Smooth muscle cell (in vitro differentiated cells): ENCODE measurements around the gene ZNF236. TPM values are rescaled to one million over a fixed set of nuclear protein-coding genes. Genes with fewer than 3 reads are reported as not detected.

Experiments
- DNase-seq: peaks from one replicate; lab custom pipeline; 2025; ENCODE audit not compliant: unreplicated experiment; lab: John Stamatoyannopoulos, UW
- H2AFZ ChIP-seq: fragments of 200-600 bp; sonication (generic); 2 replicates; pipeline ENCODE4 v1.6.0; 2016; ENCODE audit warnings: antibody characterized with exemption, low read depth, mild to moderate bottlenecking
- H3F3A ChIP-seq: fragments of 200-600 bp; sonication (generic); 2 replicates; pipeline ENCODE4 v1.6.0; 2017; ENCODE audit warnings: antibody characterized with exemption, low read depth
- H3K27ac ChIP-seq: fragments of 200-600 bp; sonication (generic); 2 replicates; pipeline ENCODE4 v1.5.1; 2016; ENCODE audit warnings: low read depth, mild to moderate bottlenecking
- H3K27me3 ChIP-seq: fragments of 200-600 bp; sonication (generic); 2 replicates; pipeline ENCODE4 v1.6.1; 2016; ENCODE audit warnings: low read depth, mild to moderate bottlenecking
- H3K36me3 ChIP-seq: fragments of 200-600 bp; sonication (generic); 2 replicates; pipeline ENCODE4 v1.5.1; 2016; ENCODE audit warnings: low read depth
- H3K4me1 ChIP-seq: fragments of 200-600 bp; sonication (generic); 2 replicates; pipeline ENCODE4 v1.5.1; 2016; ENCODE audit warnings: low read depth
- H3K4me2 ChIP-seq: fragments of 200-600 bp; sonication (generic); 2 replicates; pipeline ENCODE4 v1.6.0; 2016; ENCODE audit warnings: mild to moderate bottlenecking
- H3K4me3 ChIP-seq: fragments of 200-600 bp; sonication (generic); 2 replicates; pipeline ENCODE4 v1.5.1; 2016; ENCODE audit warnings: mild to moderate bottlenecking
- H3K79me2 ChIP-seq: fragments of 200-600 bp; sonication (generic); 2 replicates; pipeline ENCODE4 v1.6.0; 2016; ENCODE audit warnings: low read depth, mild to moderate bottlenecking
- H3K9ac ChIP-seq: fragments of 200-600 bp; sonication (generic); 2 replicates; pipeline ENCODE4 v1.6.0; 2016; ENCODE audit warnings: low read depth
- H3K9me3 ChIP-seq: fragments of 200-600 bp; sonication (generic); replicated peaks from 2 replicates; pipeline ENCODE4 v1.5.1; 2016; ENCODE audit warnings: low read depth
- H4K20me1 ChIP-seq: fragments of 200-600 bp; sonication (generic); 2 replicates; pipeline ENCODE4 v1.6.0; 2016; ENCODE audit warnings: low read depth
- WGBS: methylation state at CpG from one replicate; pipeline ENCODE4 v1.1.7; 2016; ENCODE audit warnings: low lambda C conversion rate; 5-methylcytosine and 5-hydroxymethylcytosine counted together
- polyA plus RNA-seq: library from polyadenylated mRNA; unstranded; fragments of >200 nt; fragmentation: Nextera tagmentation; extraction: Ambion mirVana; gene quantifications from 2 replicates; pipeline ENCODE4 v1.2.1, GENCODE V29; 2016
- total RNA-seq: library from RNA; depleted of rRNA; stranded (reverse); fragments of >200 nt; gene quantifications from 2 replicates; pipeline ENCODE4 v1.2.3, GENCODE V29; 2014
- TF ChIP-seq, protein P1 (sequence below): fragments of 200-600 bp; sonication (generic); IDR thresholded peaks from 2 replicates; pipeline ENCODE4 v1.5.1; 2017; ENCODE audit warnings: borderline replicate concordance, mild to moderate bottlenecking, antibody characterized with exemption; ENCODE audit not compliant: insufficient read depth, poor library complexity, severe bottlenecking

The ZNF236 gene
- total and polyA plus RNA-seq, 2 experiments from 2014 or later, result 4.1 to 6.2 TPM

DNA sequence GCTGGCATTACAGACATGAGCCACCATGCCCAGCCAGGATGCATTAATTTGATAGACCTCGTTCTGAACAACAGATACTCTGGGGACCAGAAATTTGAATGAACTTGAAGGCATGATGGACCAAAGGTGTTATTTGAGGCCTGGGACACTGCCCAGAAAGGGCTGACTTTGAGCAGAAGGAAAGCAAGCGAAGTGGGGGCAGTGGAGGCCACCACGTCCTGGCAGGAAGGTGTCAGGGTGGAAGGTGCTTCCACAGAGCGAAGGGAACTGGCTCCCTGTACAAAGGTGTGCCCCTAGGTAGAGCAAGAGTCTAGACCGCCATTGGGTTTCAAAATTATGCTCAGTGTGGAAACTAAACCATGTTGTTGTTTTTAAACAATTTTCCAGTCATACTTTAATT, 23.9 kb downstream of the ZNF236 start:
- no peaks in the 10 kb centered on the region for H3K9me3 ChIP-seq
- no peaks in the 10 kb centered on the region for H3F3A ChIP-seq
- TF ChIP-seq, protein P1, sequence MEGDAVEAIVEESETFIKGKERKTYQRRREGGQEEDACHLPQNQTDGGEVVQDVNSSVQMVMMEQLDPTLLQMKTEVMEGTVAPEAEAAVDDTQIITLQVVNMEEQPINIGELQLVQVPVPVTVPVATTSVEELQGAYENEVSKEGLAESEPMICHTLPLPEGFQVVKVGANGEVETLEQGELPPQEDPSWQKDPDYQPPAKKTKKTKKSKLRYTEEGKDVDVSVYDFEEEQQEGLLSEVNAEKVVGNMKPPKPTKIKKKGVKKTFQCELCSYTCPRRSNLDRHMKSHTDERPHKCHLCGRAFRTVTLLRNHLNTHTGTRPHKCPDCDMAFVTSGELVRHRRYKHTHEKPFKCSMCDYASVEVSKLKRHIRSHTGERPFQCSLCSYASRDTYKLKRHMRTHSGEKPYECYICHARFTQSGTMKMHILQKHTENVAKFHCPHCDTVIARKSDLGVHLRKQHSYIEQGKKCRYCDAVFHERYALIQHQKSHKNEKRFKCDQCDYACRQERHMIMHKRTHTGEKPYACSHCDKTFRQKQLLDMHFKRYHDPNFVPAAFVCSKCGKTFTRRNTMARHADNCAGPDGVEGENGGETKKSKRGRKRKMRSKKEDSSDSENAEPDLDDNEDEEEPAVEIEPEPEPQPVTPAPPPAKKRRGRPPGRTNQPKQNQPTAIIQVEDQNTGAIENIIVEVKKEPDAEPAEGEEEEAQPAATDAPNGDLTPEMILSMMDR, result no peak
- H3K4me3 ChIP-seq, result no peak overlapping the region
- no peak overlapping the region for H3K4me2 ChIP-seq
- no peaks in the 10 kb centered on the region for H3K36me3 ChIP-seq
- no peaks in the 10 kb centered on the region for H3K4me1 ChIP-seq
- no peak overlapping the region for H2AFZ ChIP-seq
- no peaks in the 10 kb centered on the region for H3K27me3 ChIP-seq
- H3K27ac ChIP-seq, result no peak overlapping the region
- H3K79me2 ChIP-seq, result peaks cover 60% of the 10 kb centered on the region
- WGBS, result 97% methylated on average over 5 of the region's 5 CpGs
- H4K20me1 ChIP-seq, result peaks cover 87% of the 10 kb centered on the region
- DNase-seq, result no peak
- H3K9ac ChIP-seq, result no peak overlapping the region

DNA sequence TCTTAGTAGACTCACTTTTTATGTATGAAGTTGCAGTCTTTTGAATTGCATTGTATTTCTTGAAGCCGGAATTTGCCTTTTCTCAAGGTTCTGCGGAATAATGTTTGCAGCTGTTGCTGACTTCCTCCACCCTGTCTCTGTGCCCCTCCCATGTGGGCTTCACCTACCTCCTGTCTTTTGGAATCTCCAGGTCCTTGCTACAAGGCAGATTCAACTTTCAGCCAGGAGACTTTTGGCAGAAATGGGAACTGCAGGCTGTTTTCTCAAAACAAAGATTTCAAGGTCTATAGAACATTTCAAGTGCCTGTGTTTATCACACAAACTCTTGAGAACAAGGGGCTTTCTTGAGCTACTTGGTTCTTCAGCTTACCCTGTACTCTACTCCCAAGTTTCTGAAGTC, 25.6 kb downstream of the ZNF236 start:
- Histone ChIP-seq H3K9ac (no peak overlapping the region), H3K4me1 (no peaks in the 10 kb centered on the region), H3K36me3 (no peaks in the 10 kb centered on the region), H3K79me2 (peaks cover 45% of the 10 kb centered on the region), H2AFZ (no peak overlapping the region), H3K9me3 (no peaks in the 10 kb centered on the region), H3F3A (no peaks in the 10 kb centered on the region), H3K27ac (no peak overlapping the region), H4K20me1 (peaks cover 71% of the 10 kb centered on the region), H3K4me2 (no peak overlapping the region), H3K27me3 (no peaks in the 10 kb centered on the region), H3K4me3 (no peak overlapping the region)
- DNase-seq, result no peak
- TF ChIP-seq, protein P1, result no peak
- 50% methylated on average over 2 of the region's 2 CpGs for WGBS

DNA sequence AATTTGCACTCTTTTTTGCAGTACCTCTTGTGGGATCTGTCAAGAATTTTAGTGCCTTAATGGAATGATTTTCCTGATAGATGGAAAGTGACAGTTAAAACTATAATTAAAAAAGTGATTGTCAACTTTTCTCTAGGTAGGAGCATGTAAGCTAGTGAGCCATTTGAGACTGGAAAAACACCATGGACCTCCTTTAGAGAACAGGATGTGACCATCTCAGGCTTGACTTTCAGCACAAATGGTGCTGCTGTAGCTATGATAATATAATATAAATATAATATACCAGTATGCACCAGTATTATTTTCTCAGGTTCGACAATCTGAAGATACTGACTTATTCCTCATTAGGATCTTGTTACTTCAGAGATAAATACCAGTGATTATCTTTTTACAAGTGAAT, 27.8 kb downstream of the ZNF236 start:
- Histone ChIP-seq H4K20me1 (peaks cover 59% of the 10 kb centered on the region), H3K4me2 (no peak overlapping the region), H3K36me3 (no peaks in the 10 kb centered on the region), H3K9ac (no peak overlapping the region), H3K4me1 (no peaks in the 10 kb centered on the region), H3K27ac (no peak overlapping the region), H3K27me3 (no peaks in the 10 kb centered on the region), H3K9me3 (no peaks in the 10 kb centered on the region), H3K79me2 (peaks cover 43% of the 10 kb centered on the region), H2AFZ (no peak overlapping the region), H3F3A (no peaks in the 10 kb centered on the region), H3K4me3 (no peak overlapping the region)
- DNase-seq, result no peak
- WGBS, result 95% methylated on average over 1 of the region's 1 CpG
- TF ChIP-seq, protein P1, result no peak

DNA sequence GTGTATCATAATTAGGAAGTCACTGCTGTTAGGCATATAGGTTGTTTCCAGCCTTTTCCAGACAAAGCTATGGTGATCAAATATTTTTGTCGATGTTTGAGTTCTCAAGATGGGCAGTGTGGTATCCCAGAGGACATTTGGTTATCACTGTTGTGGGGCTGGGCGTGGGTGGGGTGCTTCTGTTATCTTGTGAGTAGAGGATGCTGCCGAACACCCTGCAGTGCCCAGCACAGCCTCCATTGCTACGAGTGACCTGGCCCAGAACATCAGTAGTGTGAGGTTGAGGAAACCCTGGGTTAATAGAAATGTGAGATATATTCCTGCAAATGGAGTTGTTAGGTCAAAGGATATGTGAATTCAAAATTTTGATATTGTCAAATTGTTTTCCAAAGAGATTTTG, 33.2 kb downstream of the ZNF236 start:
- Histone ChIP-seq H3K79me2 (no peaks in the 10 kb centered on the region), H3K27ac (no peak overlapping the region), H2AFZ (no peak overlapping the region), H3F3A (no peaks in the 10 kb centered on the region), H3K4me2 (no peak overlapping the region), H3K27me3 (no peaks in the 10 kb centered on the region), H3K9me3 (no peaks in the 10 kb centered on the region), H3K4me1 (no peaks in the 10 kb centered on the region), H3K36me3 (no peaks in the 10 kb centered on the region), H3K9ac (no peak overlapping the region), H4K20me1 (peaks cover 27% of the 10 kb centered on the region), H3K4me3 (no peak overlapping the region)
- WGBS, result 90% methylated on average over 4 of the region's 4 CpGs
- no peak for DNase-seq
- TF ChIP-seq, protein P1, result no peak
